ENCODE results near the gene BCAS3.

The BCAS3 gene

DNA sequence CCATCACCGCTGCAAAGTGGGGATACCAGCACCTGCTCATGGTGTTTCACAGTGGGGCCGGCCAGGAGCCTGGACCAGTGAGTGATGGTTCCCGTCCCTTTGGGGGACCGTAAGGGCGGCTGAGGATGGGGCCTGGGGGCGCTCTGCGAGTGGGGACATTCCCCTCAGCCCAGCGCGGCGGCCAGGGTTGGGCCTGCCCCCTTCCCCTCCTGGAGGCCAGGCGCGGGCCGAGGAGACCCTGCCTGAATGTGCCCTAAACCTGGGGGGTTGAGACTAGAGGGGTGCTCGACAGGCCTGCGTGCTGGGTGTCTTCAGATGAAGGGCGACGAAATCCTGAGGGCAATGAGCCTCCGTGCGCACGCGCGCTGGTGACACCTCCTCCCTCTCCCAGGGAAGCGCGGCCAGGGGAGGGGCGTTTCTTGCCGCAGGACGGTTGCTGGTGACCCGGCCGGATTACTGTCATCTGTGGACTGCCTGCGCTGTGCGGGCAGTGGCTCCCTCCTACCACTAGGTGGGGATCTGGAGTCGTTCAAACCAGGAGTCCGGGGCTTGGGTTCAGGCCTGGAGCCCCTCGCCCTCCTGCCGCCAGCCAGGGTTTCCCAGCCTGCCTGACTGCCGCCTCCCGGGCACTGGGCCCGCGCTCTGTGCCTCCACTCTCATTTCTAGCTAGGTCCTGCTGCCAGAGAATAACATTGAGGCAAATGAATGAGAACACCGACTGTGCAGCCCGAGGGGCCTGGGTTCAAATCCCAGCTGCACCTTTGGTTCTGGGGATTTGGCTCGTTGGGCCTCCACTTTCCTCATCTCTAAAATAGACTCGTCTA lies 739.1 kb downstream of the BCAS3 start:
- ATAC-seq, result peak; percentile 64
- TF ChIP-seq SNAI2 (CRISPR knock-in tag; IDR thresholded peaks at IDR 0.05) (0 out of 2 replicates have a peak, but pooled peaks have one; percentile 46), ARNTL (CRISPR knock-in tag; IDR thresholded peaks at IDR 0.05; ENCODE audit: borderline replicate concordance, low read depth) (no peak), ZNF8 (CRISPR knock-in tag; IDR thresholded peaks at IDR 0.05) (no peak), ZFP30 (CRISPR knock-in tag; IDR thresholded peaks at IDR 0.05) (no peak), ZFP3 (CRISPR knock-in tag; IDR thresholded peaks at IDR 0.05) (0 out of 2 replicates have a peak, but pooled peaks have one; percentile 13), GLIS3 (CRISPR knock-in tag; IDR thresholded peaks at IDR 0.05) (0 out of 2 replicates have a peak, but pooled peaks have one; percentile 30), CSDC2 (CRISPR knock-in tag; IDR thresholded peaks at IDR 0.05) (no peak), TCF4 (CRISPR knock-in tag; IDR thresholded peaks at IDR 0.05; ENCODE audit: borderline replicate concordance) (peak; percentile 44; the same call in 1 of the 2 replicates)
- TF ChIP-seq, protein P1, sequence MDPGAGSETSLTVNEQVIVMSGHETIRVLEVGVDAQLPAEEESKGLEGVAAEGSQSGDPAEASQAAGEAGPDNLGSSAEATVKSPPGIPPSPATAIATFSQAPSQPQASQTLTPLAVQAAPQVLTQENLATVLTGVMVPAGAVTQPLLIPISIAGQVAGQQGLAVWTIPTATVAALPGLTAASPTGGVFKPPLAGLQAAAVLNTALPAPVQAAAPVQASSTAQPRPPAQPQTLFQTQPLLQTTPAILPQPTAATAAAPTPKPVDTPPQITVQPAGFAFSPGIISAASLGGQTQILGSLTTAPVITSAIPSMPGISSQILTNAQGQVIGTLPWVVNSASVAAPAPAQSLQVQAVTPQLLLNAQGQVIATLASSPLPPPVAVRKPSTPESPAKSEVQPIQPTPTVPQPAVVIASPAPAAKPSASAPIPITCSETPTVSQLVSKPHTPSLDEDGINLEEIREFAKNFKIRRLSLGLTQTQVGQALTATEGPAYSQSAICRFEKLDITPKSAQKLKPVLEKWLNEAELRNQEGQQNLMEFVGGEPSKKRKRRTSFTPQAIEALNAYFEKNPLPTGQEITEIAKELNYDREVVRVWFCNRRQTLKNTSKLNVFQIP (CRISPR knock-in tag; IDR thresholded peaks at IDR 0.05; ENCODE audit: borderline replicate concordance, low read depth), result no peak
- TF ChIP-seq, protein P2, sequence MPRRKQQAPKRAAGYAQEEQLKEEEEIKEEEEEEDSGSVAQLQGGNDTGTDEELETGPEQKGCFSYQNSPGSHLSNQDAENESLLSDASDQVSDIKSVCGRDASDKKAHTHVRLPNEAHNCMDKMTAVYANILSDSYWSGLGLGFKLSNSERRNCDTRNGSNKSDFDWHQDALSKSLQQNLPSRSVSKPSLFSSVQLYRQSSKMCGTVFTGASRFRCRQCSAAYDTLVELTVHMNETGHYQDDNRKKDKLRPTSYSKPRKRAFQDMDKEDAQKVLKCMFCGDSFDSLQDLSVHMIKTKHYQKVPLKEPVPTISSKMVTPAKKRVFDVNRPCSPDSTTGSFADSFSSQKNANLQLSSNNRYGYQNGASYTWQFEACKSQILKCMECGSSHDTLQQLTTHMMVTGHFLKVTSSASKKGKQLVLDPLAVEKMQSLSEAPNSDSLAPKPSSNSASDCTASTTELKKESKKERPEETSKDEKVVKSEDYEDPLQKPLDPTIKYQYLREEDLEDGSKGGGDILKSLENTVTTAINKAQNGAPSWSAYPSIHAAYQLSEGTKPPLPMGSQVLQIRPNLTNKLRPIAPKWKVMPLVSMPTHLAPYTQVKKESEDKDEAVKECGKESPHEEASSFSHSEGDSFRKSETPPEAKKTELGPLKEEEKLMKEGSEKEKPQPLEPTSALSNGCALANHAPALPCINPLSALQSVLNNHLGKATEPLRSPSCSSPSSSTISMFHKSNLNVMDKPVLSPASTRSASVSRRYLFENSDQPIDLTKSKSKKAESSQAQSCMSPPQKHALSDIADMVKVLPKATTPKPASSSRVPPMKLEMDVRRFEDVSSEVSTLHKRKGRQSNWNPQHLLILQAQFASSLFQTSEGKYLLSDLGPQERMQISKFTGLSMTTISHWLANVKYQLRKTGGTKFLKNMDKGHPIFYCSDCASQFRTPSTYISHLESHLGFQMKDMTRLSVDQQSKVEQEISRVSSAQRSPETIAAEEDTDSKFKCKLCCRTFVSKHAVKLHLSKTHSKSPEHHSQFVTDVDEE (CRISPR knock-in tag; IDR thresholded peaks at IDR 0.05), result peak; percentile 71; the same call in 1 of the 2 replicates
- TF ChIP-seq, protein P3, sequence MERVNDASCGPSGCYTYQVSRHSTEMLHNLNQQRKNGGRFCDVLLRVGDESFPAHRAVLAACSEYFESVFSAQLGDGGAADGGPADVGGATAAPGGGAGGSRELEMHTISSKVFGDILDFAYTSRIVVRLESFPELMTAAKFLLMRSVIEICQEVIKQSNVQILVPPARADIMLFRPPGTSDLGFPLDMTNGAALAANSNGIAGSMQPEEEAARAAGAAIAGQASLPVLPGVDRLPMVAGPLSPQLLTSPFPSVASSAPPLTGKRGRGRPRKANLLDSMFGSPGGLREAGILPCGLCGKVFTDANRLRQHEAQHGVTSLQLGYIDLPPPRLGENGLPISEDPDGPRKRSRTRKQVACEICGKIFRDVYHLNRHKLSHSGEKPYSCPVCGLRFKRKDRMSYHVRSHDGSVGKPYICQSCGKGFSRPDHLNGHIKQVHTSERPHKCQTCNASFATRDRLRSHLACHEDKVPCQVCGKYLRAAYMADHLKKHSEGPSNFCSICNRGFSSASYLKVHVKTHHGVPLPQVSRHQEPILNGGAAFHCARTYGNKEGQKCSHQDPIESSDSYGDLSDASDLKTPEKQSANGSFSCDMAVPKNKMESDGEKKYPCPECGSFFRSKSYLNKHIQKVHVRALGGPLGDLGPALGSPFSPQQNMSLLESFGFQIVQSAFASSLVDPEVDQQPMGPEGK (CRISPR knock-in tag; IDR thresholded peaks at IDR 0.05; ENCODE audit: borderline replicate concordance), result no peak

DNA sequence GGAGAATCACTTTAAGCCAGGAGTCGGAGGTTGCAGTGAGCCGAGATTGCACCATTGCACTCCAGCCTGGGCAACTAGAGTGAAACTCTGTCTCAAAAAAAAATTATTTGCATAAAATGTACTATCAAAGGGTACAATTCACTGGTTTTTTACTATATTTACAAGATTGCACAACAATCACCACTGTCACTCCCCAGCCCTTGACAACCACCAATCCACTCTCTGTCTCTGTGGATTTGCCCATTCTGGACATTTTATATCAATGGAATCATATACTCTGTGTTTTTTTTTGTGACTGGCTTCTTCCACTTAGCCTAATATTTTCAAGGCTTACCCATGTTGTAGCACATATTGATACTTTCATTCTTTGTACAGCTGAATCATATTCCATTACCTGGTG lies 740.8 kb downstream of the BCAS3 start:
- ATAC-seq, result no peak
- TF ChIP-seq TCF4 (CRISPR knock-in tag; IDR thresholded peaks at IDR 0.05; ENCODE audit: borderline replicate concordance), result no peak
- no peak for TF ChIP-seq ZNF70 (CRISPR knock-in tag; IDR thresholded peaks at IDR 0.05)
- no peak for TF ChIP-seq OSR1 (CRISPR knock-in tag; IDR thresholded peaks at IDR 0.05)
- no peak for TF ChIP-seq ZNF8 (CRISPR knock-in tag; IDR thresholded peaks at IDR 0.05)
- TF ChIP-seq ESRRG (CRISPR knock-in tag; IDR thresholded peaks at IDR 0.05), result no peak
- no peak for TF ChIP-seq BACH2 (CRISPR knock-in tag; IDR thresholded peaks at IDR 0.05; ENCODE audit: borderline replicate concordance)
- TF ChIP-seq, protein P2 (CRISPR knock-in tag; IDR thresholded peaks at IDR 0.05), result no peak
- no peak for TF ChIP-seq TOX (CRISPR knock-in tag; IDR thresholded peaks at IDR 0.05; ENCODE audit: borderline replicate concordance)
- TF ChIP-seq, protein P1 (CRISPR knock-in tag; IDR thresholded peaks at IDR 0.05; ENCODE audit: borderline replicate concordance, low read depth), result no peak
- no peak for TF ChIP-seq ZFP30 (CRISPR knock-in tag; IDR thresholded peaks at IDR 0.05)
- no peak for TF ChIP-seq ISL1 (CRISPR knock-in tag; IDR thresholded peaks at IDR 0.05)
- no peak for TF ChIP-seq ZC3H10 (CRISPR knock-in tag; IDR thresholded peaks at IDR 0.05)
- TF ChIP-seq PPARA (CRISPR knock-in tag; IDR thresholded peaks at IDR 0.05; ENCODE audit: borderline replicate concordance), result no peak
- no peak for TF ChIP-seq GLIS3 (CRISPR knock-in tag; IDR thresholded peaks at IDR 0.05)
- no peak for TF ChIP-seq ARNTL (CRISPR knock-in tag; IDR thresholded peaks at IDR 0.05; ENCODE audit: borderline replicate concordance, low read depth)
- TF ChIP-seq CSDC2 (CRISPR knock-in tag; IDR thresholded peaks at IDR 0.05), result no peak
